ENCODE data around the gene TIMM44.

Gene TIMM44

DNA sequence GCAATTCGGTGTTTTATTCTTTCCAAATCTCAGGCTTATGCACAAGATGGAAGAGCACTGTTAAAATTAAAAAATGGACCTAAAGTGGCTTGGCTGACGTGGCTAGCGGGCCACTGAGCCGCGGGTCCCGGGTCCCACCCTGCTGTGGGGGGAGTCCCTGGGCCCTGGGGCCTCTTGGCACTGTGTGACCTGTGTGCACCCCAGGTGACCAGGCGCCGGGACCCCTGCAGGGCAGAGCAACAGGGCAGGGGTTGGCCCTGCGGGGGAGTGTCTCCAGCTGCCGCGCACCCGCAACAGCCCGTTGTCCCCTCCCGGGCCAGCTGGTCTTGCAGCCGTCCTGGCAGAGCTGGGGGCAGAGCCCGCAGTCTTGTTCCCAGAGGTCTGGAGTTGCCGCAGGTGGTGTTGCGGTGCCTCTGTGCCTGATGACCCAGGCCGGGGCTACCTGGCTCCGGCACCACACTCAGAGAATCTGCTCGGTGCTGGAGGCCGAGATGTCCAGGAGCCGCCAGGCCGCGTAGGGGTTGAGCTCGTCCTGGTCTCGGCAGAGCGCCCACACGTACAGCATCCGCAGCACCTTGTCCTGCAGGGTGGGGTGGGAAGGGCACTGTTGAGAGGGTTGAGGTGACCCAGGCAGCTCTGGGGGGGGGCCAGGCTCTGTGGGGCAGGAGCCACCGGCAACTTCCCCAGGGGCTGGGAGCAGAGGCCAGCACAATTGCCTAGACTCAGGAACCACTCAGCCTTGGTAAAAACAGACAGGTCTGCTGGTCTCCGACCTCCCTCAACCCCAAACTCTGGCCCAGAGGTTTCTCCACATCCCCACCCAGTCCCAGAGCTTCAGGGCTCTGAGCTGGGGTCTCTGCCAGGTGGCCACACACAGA, 16.5 kb downstream of the TIMM44 start:
- no peak overlapping the region for H3K27ac Mint-ChIP-seq
- peaks cover 6% of the 10 kb centered on the region for H3K4me1 Mint-ChIP-seq (ENCODE audit: low read depth)
- H3K27me3 Mint-ChIP-seq (ENCODE audit: low read depth): no peaks in the 10 kb centered on the region
- H3K4me3 Mint-ChIP-seq: peak overlapping the region; percentile 57
- peaks cover 3% of the 10 kb centered on the region for H3K36me3 Mint-ChIP-seq (ENCODE audit: low read depth)
- no peaks in the 10 kb centered on the region for H3K9me3 Mint-ChIP-seq

- no peaks in the 10 kb centered on the region for H3K27me3 Mint-ChIP-seq (ENCODE audit: low read depth)
- no peaks in the 10 kb centered on the region for H3K9me3 Mint-ChIP-seq
- H3K4me3 Mint-ChIP-seq: peak within 1 kb of the TSS; percentile 86
- H3K4me1 Mint-ChIP-seq (ENCODE audit: low read depth): peaks cover 14% of the 10 kb centered on the region
- H3K27ac Mint-ChIP-seq: peak within 1 kb of the TSS; percentile 76
- H3K36me3 Mint-ChIP-seq (ENCODE audit: low read depth): peaks cover 3% of the 10 kb centered on the region
Observed at GRCh38 chr19:7926021-7926726, 17.3 kb downstream of the TIMM44 start, which contains the start of gene CTXN1. TSS of gene CTXN1 (minus strand) at chr19:7926135. CDS start at chr19:7925538, 597 bp downstream.

DNA sequence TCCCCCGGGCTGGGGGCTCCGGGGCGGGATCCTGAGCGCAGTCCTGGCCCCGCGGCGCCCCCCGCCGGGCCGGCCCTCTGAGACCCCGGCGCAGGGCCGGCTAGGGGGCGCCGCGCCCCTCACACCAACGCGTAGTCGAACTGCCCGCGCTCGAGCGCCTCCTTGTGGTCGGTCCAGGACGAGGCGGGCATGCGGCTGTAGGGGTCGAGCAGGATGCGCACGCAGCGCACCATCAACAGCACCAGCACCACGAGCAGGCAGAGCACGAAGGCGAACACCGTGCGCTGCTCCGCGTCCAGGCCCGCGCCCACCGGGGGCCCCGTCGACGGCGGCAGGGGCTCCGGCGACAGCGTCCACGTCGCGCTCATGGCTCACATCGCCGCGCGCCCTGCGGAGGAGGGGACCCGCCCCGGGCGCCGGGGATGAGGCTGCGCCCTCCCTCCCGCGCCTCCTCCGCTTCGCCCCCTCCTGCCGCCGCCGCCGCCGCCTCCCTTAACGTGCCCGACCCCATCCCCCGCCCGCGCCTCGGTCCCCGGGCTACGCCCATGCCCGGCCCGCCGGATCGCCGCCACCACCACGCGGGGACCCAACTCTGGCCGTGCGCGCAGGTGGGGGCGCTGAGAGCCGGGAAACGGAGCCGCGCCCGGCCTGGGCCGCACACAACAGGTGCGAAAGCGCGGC, 18.2 kb downstream of the TIMM44 start:
- no peaks in the 10 kb centered on the region for H3K27me3 Mint-ChIP-seq (ENCODE audit: low read depth)
- peak overlapping the region; percentile 86 for H3K4me3 Mint-ChIP-seq
- H3K9me3 Mint-ChIP-seq: no peaks in the 10 kb centered on the region
- peaks cover 4% of the 10 kb centered on the region for H3K36me3 Mint-ChIP-seq (ENCODE audit: low read depth)
- peak overlapping the region; percentile 76 for H3K27ac Mint-ChIP-seq
- H3K4me1 Mint-ChIP-seq (ENCODE audit: low read depth): peaks cover 17% of the 10 kb centered on the region

GRCh38 chr19:7924651-7925170, 18.8 kb downstream of the TIMM44 start:
- no peak overlapping the region for H3K4me3 Mint-ChIP-seq
- H3K27me3 Mint-ChIP-seq (ENCODE audit: low read depth): peaks cover 4% of the 10 kb centered on the region
- peaks cover 21% of the 10 kb centered on the region for H3K4me1 Mint-ChIP-seq (ENCODE audit: low read depth)
- no peaks in the 10 kb centered on the region for H3K9me3 Mint-ChIP-seq
- H3K27ac Mint-ChIP-seq: no peak overlapping the region
- peaks cover 4% of the 10 kb centered on the region for H3K36me3 Mint-ChIP-seq (ENCODE audit: low read depth)

DNA sequence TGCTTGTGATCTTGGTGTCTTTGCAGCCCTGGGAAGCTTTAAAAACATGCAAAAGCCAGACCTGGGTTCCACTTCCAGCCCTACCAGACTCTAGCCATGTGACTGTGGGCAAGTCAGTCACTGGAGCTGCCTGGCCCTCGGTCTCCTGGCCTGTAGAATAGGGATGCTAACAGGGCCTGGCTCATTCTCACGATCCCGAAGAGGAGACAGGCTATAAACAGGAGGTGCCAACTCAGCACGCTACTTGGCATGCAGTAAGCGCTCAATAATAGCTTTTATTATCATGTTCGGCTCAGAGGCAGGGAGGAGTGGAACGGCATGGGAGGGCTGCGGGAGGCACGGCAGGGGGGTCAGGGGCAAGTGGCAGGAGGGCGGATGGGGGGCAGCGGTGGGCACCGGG, 19.2 kb downstream of the TIMM44 start:
- H3K27me3 Mint-ChIP-seq (ENCODE audit: low read depth): peaks cover 7% of the 10 kb centered on the region
- peak overlapping the region; percentile 57 for H3K27ac Mint-ChIP-seq
- H3K36me3 Mint-ChIP-seq (ENCODE audit: low read depth): peaks cover 4% of the 10 kb centered on the region
- H3K4me1 Mint-ChIP-seq (ENCODE audit: low read depth): peaks cover 25% of the 10 kb centered on the region
- peak overlapping the region; percentile 70 for H3K4me3 Mint-ChIP-seq
- H3K9me3 Mint-ChIP-seq: no peaks in the 10 kb centered on the region

DNA sequence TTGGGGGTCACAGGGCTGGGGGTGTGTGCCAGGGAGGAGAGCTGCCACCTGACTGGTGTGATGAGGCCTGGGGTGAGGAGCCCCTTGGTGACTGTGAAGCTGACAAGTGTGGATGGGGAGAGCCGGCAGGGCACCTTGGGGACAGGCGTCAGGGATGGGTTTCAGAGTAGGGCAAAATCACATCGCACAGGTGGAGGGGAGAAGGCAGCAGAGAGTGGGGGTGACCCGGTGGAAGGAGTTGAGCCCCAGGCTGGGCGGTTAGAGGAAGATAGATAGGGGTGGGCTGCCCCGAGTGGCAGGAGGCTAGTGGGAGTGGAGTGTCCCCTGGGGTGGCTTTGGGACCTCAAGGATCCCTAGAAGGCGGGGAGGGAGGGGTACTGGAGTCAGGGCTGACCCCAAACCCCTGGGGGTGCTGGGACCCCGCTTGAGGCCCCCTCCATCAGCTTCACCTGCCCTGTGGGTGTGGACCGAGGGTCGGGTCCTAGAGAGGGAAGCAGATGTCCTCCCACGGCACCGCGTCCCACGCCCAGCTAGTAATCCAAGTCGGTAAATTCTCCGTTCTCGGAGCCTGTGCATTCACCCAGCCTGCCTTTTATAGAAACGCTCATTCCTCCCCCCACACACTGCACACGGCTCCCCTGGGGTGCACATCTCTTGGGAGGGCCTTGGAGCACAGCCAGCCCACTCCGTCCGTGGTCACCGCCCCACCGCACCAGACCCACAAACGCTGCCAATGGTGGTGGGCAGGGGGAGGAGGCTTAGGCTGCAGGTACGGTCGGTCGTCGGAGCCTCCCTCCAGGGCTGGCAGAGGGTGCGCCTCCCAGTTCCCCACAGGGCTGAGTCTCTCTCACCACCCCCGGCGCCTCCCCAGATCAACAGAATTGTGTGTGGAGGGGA, 19.9 kb downstream of the TIMM44 start:
- H3K4me1 Mint-ChIP-seq (ENCODE audit: low read depth): peaks cover 25% of the 10 kb centered on the region
- peak overlapping the region; percentile 17 for H3K4me3 Mint-ChIP-seq
- H3K27ac Mint-ChIP-seq: no peak overlapping the region
- peaks cover 8% of the 10 kb centered on the region for H3K27me3 Mint-ChIP-seq (ENCODE audit: low read depth)
- peaks cover 4% of the 10 kb centered on the region for H3K36me3 Mint-ChIP-seq (ENCODE audit: low read depth)
- no peaks in the 10 kb centered on the region for H3K9me3 Mint-ChIP-seq

- Mint-ChIP-seq H3K27ac (no peak overlapping the region), H3K9me3 (no peaks in the 10 kb centered on the region), H3K27me3 (ENCODE audit: low read depth) (peaks cover 15% of the 10 kb centered on the region), H3K36me3 (ENCODE audit: low read depth) (peaks cover 4% of the 10 kb centered on the region), H3K4me3 (no peak overlapping the region), H3K4me1 (ENCODE audit: low read depth) (peaks cover 28% of the 10 kb centered on the region)
Observed at GRCh38 chr19:7922836-7923195, 20.6 kb downstream of the TIMM44 start.

- Mint-ChIP-seq H3K27ac (no peak overlapping the region), H3K36me3 (ENCODE audit: low read depth) (peaks cover 4% of the 10 kb centered on the region), H3K4me1 (ENCODE audit: low read depth) (peaks cover 28% of the 10 kb centered on the region), H3K9me3 (no peaks in the 10 kb centered on the region), H3K4me3 (peak overlapping the region; percentile 45), H3K27me3 (ENCODE audit: low read depth) (peaks cover 16% of the 10 kb centered on the region)
Observed at GRCh38 chr19:7921967-7922835, 21.3 kb downstream of the TIMM44 start.

DNA sequence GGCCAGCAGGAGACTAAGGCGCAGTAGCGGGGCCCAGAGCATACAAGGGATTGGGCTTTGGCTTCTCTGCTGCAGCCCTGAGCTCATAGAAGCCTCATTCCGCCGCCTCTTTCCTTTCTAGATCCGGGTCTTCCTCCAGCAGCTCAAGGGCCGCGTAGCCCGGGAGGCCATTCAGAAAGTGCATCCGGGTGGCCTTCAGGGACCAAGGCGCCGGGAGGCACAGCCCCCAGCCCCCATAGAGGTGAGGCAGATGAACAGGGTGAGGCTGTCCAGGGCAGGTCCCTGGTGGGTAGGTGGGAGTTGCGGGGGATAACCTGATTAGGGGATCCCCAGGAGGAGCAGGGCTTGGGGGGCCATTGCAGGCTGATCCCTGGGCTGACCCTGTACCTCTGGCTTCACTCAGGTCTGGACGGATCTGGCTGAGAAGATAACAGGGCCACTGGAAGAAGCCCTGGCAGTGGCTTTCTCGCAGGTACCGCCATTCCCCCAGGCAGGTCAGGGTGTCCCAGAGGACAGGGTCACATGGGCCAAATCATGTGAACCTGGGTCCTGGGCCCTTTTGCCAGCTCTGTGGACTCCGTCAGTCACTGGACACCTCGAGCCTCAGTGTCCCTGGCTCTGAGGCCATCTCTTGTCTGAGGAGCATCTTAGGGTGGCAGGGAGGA, 22.0 kb downstream of the TIMM44 start:
- Mint-ChIP-seq H3K27ac (peak overlapping the region; percentile 99), H3K36me3 (ENCODE audit: low read depth) (peaks cover 6% of the 10 kb centered on the region), H3K4me3 (peak overlapping the region; percentile 99), H3K4me1 (ENCODE audit: low read depth) (peaks cover 29% of the 10 kb centered on the region), H3K9me3 (no peaks in the 10 kb centered on the region), H3K27me3 (ENCODE audit: low read depth) (peaks cover 21% of the 10 kb centered on the region)

DNA sequence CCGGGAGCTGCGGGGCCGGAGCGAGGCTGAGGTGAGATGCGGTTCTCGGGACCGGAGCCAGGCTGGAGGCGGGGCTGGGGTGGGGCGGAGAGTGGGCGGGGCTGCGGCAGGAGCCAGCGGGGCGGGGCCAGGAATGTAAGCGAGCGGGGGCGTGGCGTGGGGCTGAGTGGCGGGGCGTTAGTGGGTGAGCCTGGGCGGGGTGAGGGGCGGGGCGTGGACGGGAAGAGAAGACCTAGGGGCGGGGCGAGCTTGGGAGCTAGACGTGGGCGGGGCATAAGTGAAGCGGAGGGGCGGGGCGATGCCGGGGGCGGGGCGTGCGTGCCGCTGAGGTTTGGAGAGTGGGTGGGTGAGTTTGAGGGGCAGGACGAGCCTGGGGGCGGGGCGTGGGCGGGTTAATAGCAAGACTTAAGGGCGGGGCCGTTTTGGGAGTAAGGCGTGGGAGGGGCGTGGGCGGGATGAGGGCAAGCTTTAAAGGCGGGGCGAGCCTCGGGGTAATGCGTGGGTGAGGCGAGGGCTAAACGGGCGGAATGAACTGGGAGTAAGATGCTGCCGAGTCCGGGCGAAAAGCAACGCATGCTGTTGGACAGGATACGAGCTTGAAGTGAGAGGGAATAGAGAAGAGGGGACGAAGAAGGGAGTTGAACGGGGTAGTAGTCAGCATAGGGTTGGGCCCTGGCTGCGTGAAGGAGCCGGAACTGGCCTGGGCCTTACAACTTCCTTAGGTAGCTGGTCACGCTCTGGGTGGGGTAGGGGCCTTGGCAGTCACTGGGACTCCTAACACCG, 22.8 kb downstream of the TIMM44 start:
- peaks cover 24% of the 10 kb centered on the region for H3K27me3 Mint-ChIP-seq (ENCODE audit: low read depth)

GRCh38 chr19:7919610-7920518, 23.6 kb downstream of the TIMM44 start, which contains the start of gene SNAPC2:
TSS of gene SNAPC2 (plus strand) at chr19:7920338. CDS start at chr19:7920367, 29 bp downstream.
- peaks cover 28% of the 10 kb centered on the region for H3K4me1 Mint-ChIP-seq (ENCODE audit: low read depth)
- H3K9me3 Mint-ChIP-seq: no peaks in the 10 kb centered on the region
- peaks cover 6% of the 10 kb centered on the region for H3K36me3 Mint-ChIP-seq (ENCODE audit: low read depth)
- H3K4me3 Mint-ChIP-seq: peak within 1 kb of the TSS; percentile 99
- H3K27ac Mint-ChIP-seq: peak within 1 kb of the TSS; percentile 99
- H3K27me3 Mint-ChIP-seq (ENCODE audit: low read depth): peaks cover 29% of the 10 kb centered on the region

More for the DNA sequence above, 22.8 kb downstream of the TIMM44 start:
- peak overlapping the region; percentile 99 for H3K27ac Mint-ChIP-seq
- peak overlapping the region; percentile 99 for H3K4me3 Mint-ChIP-seq
- peaks cover 26% of the 10 kb centered on the region for H3K4me1 Mint-ChIP-seq (ENCODE audit: low read depth)
- H3K9me3 Mint-ChIP-seq: no peaks in the 10 kb centered on the region
- peaks cover 6% of the 10 kb centered on the region for H3K36me3 Mint-ChIP-seq (ENCODE audit: low read depth)
